ENCODE results near the gene UGGT2.
"Not testable (repeated sequence)": the region's sequence is repeated elsewhere in the genome, so short reads cannot be mapped to it uniquely, and the experiment has no call there.

The UGGT2 gene

GRCh38 chr13:95813139-95813538 is 240.1 kb downstream of the UGGT2 start:
- no peak overlapping the region for H3K9ac ChIP-seq
- no peaks in the 10 kb centered on the region for H3K36me3 ChIP-seq
- H3K4me2 ChIP-seq = no peak overlapping the region
- H3K4me1 ChIP-seq = no peaks in the 10 kb centered on the region
- H3K27ac ChIP-seq = no peak overlapping the region
- no peak for TF ChIP-seq Cebpa-rat (IDR thresholded peaks at IDR 0.05)
- H3K27me3 ChIP-seq = no peaks in the 10 kb centered on the region
- peaks cover 24% of the 10 kb centered on the region for H3K9me3 ChIP-seq
- H4K20me1 ChIP-seq = no peaks in the 10 kb centered on the region
- H3K4me3 ChIP-seq = no peak overlapping the region

GRCh38 chr13:95809429-95809828 is 243.8 kb downstream of the UGGT2 start:
- no peak for TF ChIP-seq Cebpa-rat (IDR thresholded peaks at IDR 0.05)
- no peak overlapping the region for H3K4me3 ChIP-seq
- no peak overlapping the region for H3K9ac ChIP-seq
- H3K4me2 ChIP-seq = no peak overlapping the region
- H3K36me3 ChIP-seq = no peaks in the 10 kb centered on the region
- H3K27me3 ChIP-seq = no peaks in the 10 kb centered on the region
- H4K20me1 ChIP-seq = no peaks in the 10 kb centered on the region
- no peaks in the 10 kb centered on the region for H3K4me1 ChIP-seq
- no peak overlapping the region for H3K27ac ChIP-seq
- H3K9me3 ChIP-seq = peaks cover 28% of the 10 kb centered on the region

- no peaks in the 10 kb centered on the region for H3K4me1 ChIP-seq
- H3K27ac ChIP-seq = no peak overlapping the region
- H3K27me3 ChIP-seq = no peaks in the 10 kb centered on the region
- H3K36me3 ChIP-seq = no peaks in the 10 kb centered on the region
- H3K4me2 ChIP-seq = no peak overlapping the region
- H3K9ac ChIP-seq = no peak overlapping the region
- TF ChIP-seq Cebpa-rat (IDR thresholded peaks at IDR 0.05) = no peak
- no peaks in the 10 kb centered on the region for H4K20me1 ChIP-seq
- H3K4me3 ChIP-seq = no peak overlapping the region
- H3K9me3 ChIP-seq = 0 out of 2 replicates have a peak, but pooled peaks cover 7% of the 10 kb centered on the region
These were observed 247.3 kb downstream of the UGGT2 start for GRCh38 chr13:95805921-95806320.

- Histone ChIP-seq H3K4me3 (no peak overlapping the region), H3K4me1 (no peaks in the 10 kb centered on the region), H3K4me2 (no peak overlapping the region)
These were observed 251.4 kb downstream of the UGGT2 start for GRCh38 chr13:95801825-95802224.

GRCh38 chr13:95800436-95800835 is 252.8 kb downstream of the UGGT2 start:
- Histone ChIP-seq H3K27ac (no peak overlapping the region), H3K9me3 (no peaks in the 10 kb centered on the region), H3K4me1 (no peaks in the 10 kb centered on the region), H3K4me2 (no peak overlapping the region), H3K27me3 (no peaks in the 10 kb centered on the region), H3K4me3 (no peak overlapping the region), H3K36me3 (0 out of 2 replicates have a peak, but pooled peaks cover 5% of the 10 kb centered on the region), H3K9ac (no peak overlapping the region), H4K20me1 (no peaks in the 10 kb centered on the region)
- no peak for TF ChIP-seq Cebpa-rat (IDR thresholded peaks at IDR 0.05)

More at GRCh38 chr13:95801825-95802224, 251.4 kb downstream of the UGGT2 start:
- H3K9me3 ChIP-seq = 0 out of 2 replicates have a peak, but pooled peaks cover 4% of the 10 kb centered on the region
- no peak for TF ChIP-seq Cebpa-rat (IDR thresholded peaks at IDR 0.05)
- no peaks in the 10 kb centered on the region for H4K20me1 ChIP-seq
- no peak overlapping the region for H3K9ac ChIP-seq
- H3K36me3 ChIP-seq = no peaks in the 10 kb centered on the region
- H3K27ac ChIP-seq = no peak overlapping the region
- H3K27me3 ChIP-seq = no peaks in the 10 kb centered on the region

GRCh38 chr13:95797016-95797415 is 256.2 kb downstream of the UGGT2 start:
- Histone ChIP-seq H3K4me2 (no peak overlapping the region), H4K20me1 (no peaks in the 10 kb centered on the region), H3K27ac (no peak overlapping the region), H3K4me1 (no peaks in the 10 kb centered on the region), H3K9me3 (no peaks in the 10 kb centered on the region), H3K9ac (no peak overlapping the region), H3K36me3 (peaks cover 28% of the 10 kb centered on the region), H3K4me3 (no peak overlapping the region), H3K27me3 (no peaks in the 10 kb centered on the region)
- no peak for TF ChIP-seq Cebpa-rat (IDR thresholded peaks at IDR 0.05)

GRCh38 chr13:95793781-95794180 is 259.4 kb downstream of the UGGT2 start:
- H3K36me3 ChIP-seq = peaks cover 59% of the 10 kb centered on the region
- peaks cover 7% of the 10 kb centered on the region; the same call in 1 of the 2 replicates for H3K9me3 ChIP-seq
- no peaks in the 10 kb centered on the region for H4K20me1 ChIP-seq
- no peak overlapping the region for H3K4me2 ChIP-seq
- no peaks in the 10 kb centered on the region for H3K27me3 ChIP-seq
- no peaks in the 10 kb centered on the region for H3K4me1 ChIP-seq
- TF ChIP-seq Cebpa-rat (IDR thresholded peaks at IDR 0.05) = no peak
- H3K27ac ChIP-seq = no peak overlapping the region
- H3K9ac ChIP-seq = no peak overlapping the region
- H3K4me3 ChIP-seq = no peak overlapping the region

GRCh38 chr13:95793018-95793555 is 260.1 kb downstream of the UGGT2 start:
- Histone ChIP-seq H3K4me3 (no peak overlapping the region), H3K27me3 (no peaks in the 10 kb centered on the region), H3K4me2 (no peak overlapping the region), H3K4me1 (no peaks in the 10 kb centered on the region), H3K9ac (no peak overlapping the region), H3K27ac (no peak overlapping the region), H3K9me3 (peaks cover 10% of the 10 kb centered on the region; the same call in 1 of the 2 replicates), H3K36me3 (peaks cover 66% of the 10 kb centered on the region), H4K20me1 (no peaks in the 10 kb centered on the region)
- no peak for TF ChIP-seq Cebpa-rat (IDR thresholded peaks at IDR 0.05)

GRCh38 chr13:95791084-95791722 is 262.0 kb downstream of the UGGT2 start:
- no peak overlapping the region for H3K4me3 ChIP-seq
- H3K36me3 ChIP-seq = peaks cover 81% of the 10 kb centered on the region
- no peaks in the 10 kb centered on the region for H3K4me1 ChIP-seq
- peaks cover 10% of the 10 kb centered on the region; the same call in 1 of the 2 replicates for H3K9me3 ChIP-seq
- no peak overlapping the region for H3K4me2 ChIP-seq
- no peak for TF ChIP-seq Cebpa-rat (IDR thresholded peaks at IDR 0.05)
- no peak overlapping the region for H3K27ac ChIP-seq
- H3K27me3 ChIP-seq = no peaks in the 10 kb centered on the region
- H3K9ac ChIP-seq = no peak overlapping the region
- H4K20me1 ChIP-seq = no peaks in the 10 kb centered on the region

- H3K9ac ChIP-seq, H4K20me1 ChIP-seq, H3K27me3 ChIP-seq, H3K4me1 ChIP-seq, H3K4me3 ChIP-seq, H3K4me2 ChIP-seq, H3K27ac ChIP-seq, H3K9me3 ChIP-seq: not testable (repeated sequence)
- peaks cover 85% of the 10 kb centered on the region for H3K36me3 ChIP-seq
These were observed 263.9 kb downstream of the UGGT2 start for GRCh38 chr13:95789315-95789714.

All from BLaER1 (cell line).